ENCODE data around the gene LMLN. TPM values are rescaled to one million over a fixed set of nuclear protein-coding genes. Genes with fewer than 3 reads are reported as not detected.

LMLN gene
- total and polyA plus RNA-seq, 2 of the 8 experiments (the other 6 are each of a cell fraction or from before 2014, with no cell fraction given): 3.9 to 5.0 TPM

- Histone ChIP-seq H3K56ac (replicated peaks; ENCODE audit: insufficient read length, low read depth, low read length) (no peak overlapping the region), H2BK120ac (replicated peaks; ENCODE audit: low read depth, low read length) (no peak overlapping the region), H3K9ac (replicated peaks in 1 of 4; ENCODE audit: extremely low read depth in 1 of 4, low read depth in 3 of 4, low read length in 3 of 4) (no peak overlapping the region), H3K14ac (ENCODE audit: insufficient read length) (no peak overlapping the region), H3K9me3 (ENCODE audit: insufficient read depth in 2 of 2, low read depth in 1 of 2, low read length in 1 of 2) (no peaks in the 10 kb centered on the region), H3K36me3 (ENCODE audit: control insufficient read depth in 2 of 4, insufficient read depth in 4 of 4, low read length in 3 of 4) (no peaks in the 10 kb centered on the region), H2BK5ac (ENCODE audit: low read depth, low read length) (no peak overlapping the region), H3K18ac (ENCODE audit: extremely low read depth, low read length) (no peak overlapping the region), H4K91ac (replicated peaks; ENCODE audit: insufficient read length, low read length) (no peak overlapping the region), H3K79me1 (ENCODE audit: low read depth, low read length) (no peaks in the 10 kb centered on the region), H4K5ac (ENCODE audit: insufficient read length, low read depth, low read length) (no peak overlapping the region), H3K4me1 (replicated peaks in 1 of 4; ENCODE audit: control insufficient read depth in 3 of 4, insufficient read depth in 4 of 4, low read length in 3 of 4) (no peaks in the 10 kb centered on the region; a peak in 1 of 7 replicates), H3K23me2 (ENCODE audit: low read depth, low read length) (no peaks in the 10 kb centered on the region), H2AK5ac (ENCODE audit: low read depth, low read length) (no peak overlapping the region), H3K4me2 (ENCODE audit: insufficient read depth in 1 of 2, low read depth in 2 of 2, low read length in 2 of 2) (no peak overlapping the region), H2BK12ac (ENCODE audit: low read depth, low read length) (no peak overlapping the region), H3K4ac (replicated peaks; ENCODE audit: insufficient read length, low read depth, low read length) (no peak overlapping the region), H3K4me3 (ENCODE audit: extremely low read depth in 1 of 4, insufficient read depth in 2 of 4, low read depth in 3 of 4, low read length in 4 of 4) (no peak overlapping the region), H3K27ac (ENCODE audit: low read depth, low read length) (no peak overlapping the region), H2AFZ (ENCODE audit: low read length) (no peak overlapping the region), H3K79me2 (ENCODE audit: control insufficient read depth in 1 of 2, insufficient read depth in 2 of 2, low read length in 2 of 2) (no peaks in the 10 kb centered on the region), H3K23ac (ENCODE audit: insufficient read length) (no peak overlapping the region), H2BK20ac (ENCODE audit: low read length) (no peak overlapping the region), H3K27me3 (replicated peaks in 1 of 4; ENCODE audit: control insufficient read depth in 3 of 4, extremely low read depth in 1 of 4, insufficient read depth in 3 of 4, low read length in 3 of 4) (no peaks in the 10 kb centered on the region), H2BK15ac (ENCODE audit: low read length) (no peak overlapping the region), H4K20me1 (replicated peaks in 1 of 2; ENCODE audit: control insufficient read depth in 1 of 2, insufficient read depth in 2 of 2, low read length in 2 of 2) (no peaks in the 10 kb centered on the region), H4K8ac (ENCODE audit: extremely low read depth, insufficient read depth, low read length) (no peak overlapping the region)
- DNase-seq (ENCODE audit: low read depth in 1 of 2, low spot score in 2 of 2): no peak
- ChIA-PET POLR2A (ENCODE audit: partially characterized antibody) (no interaction called here), CTCF (ENCODE audit: partially characterized antibody) (no interaction called here)
- no peak for FAIRE-seq
- 83% methylated on average over 2 of the region's 2 CpGs; no CpG with 5 or more reads in 1 of the 2 experiments for WGBS, 2 experiments (ENCODE audit: extremely low coverage in 1 of 2, insufficient coverage in 1 of 2, insufficient read length in 1 of 2, insufficient replicate concordance in 2 of 2, low coverage in 1 of 2, low lambda C conversion rate in 2 of 2, missing lambda C conversion rate in 1 of 2)
- TF ChIP-seq TAF1 (IDR thresholded peaks at IDR 0.05; ENCODE audit: low read depth, low read length): no peak
- no peak for TF ChIP-seq GABPA (IDR thresholded peaks at IDR 0.05; ENCODE audit: borderline replicate concordance, insufficient read depth, low read length)
- TF ChIP-seq SRF (IDR thresholded peaks at IDR 0.05; ENCODE audit: low read depth, low read length): no peak
- TF ChIP-seq KDM1A (IDR thresholded peaks at IDR 0.05; ENCODE audit: borderline replicate concordance, low read length): no peak
- no peak for TF ChIP-seq BRCA1 (IDR thresholded peaks at IDR 0.05; ENCODE audit: low read depth, low read length)
- no peak for TF ChIP-seq FOSL1 (IDR thresholded peaks at IDR 0.05; ENCODE audit: insufficient read depth, low read depth, low read length)
- TF ChIP-seq POLR2A (IDR thresholded peaks at IDR 0.05; ENCODE audit: control extremely low read depth in 1 of 2, low read depth in 2 of 2, low read length in 2 of 2): no peak
- no peak for TF ChIP-seq ASH2L (IDR thresholded peaks at IDR 0.05; ENCODE audit: low read length)
- no peak for TF ChIP-seq EP300 (IDR thresholded peaks at IDR 0.05; ENCODE audit: borderline replicate concordance in 1 of 2, low read depth in 2 of 2, low read length in 2 of 2)
- no peak for TF ChIP-seq BCL11A (IDR thresholded peaks at IDR 0.05; ENCODE audit: low read depth in 2 of 2, low read length in 2 of 2)
- TF ChIP-seq KDM5A (IDR thresholded peaks at IDR 0.05; ENCODE audit: low read length): no peak
- no peak for TF ChIP-seq GTF2F1 (IDR thresholded peaks at IDR 0.05; ENCODE audit: borderline replicate concordance, low read depth, low read length)
- no peak for TF ChIP-seq EGR1 (IDR thresholded peaks at IDR 0.05; ENCODE audit: borderline replicate concordance, low read depth, low read length)
- no peak for TF ChIP-seq POU5F1 (IDR thresholded peaks at IDR 0.05; ENCODE audit: low read depth, low read length)
- TF ChIP-seq SP4 (IDR thresholded peaks at IDR 0.05; ENCODE audit: low read length): no peak
- TF ChIP-seq, protein P1, sequence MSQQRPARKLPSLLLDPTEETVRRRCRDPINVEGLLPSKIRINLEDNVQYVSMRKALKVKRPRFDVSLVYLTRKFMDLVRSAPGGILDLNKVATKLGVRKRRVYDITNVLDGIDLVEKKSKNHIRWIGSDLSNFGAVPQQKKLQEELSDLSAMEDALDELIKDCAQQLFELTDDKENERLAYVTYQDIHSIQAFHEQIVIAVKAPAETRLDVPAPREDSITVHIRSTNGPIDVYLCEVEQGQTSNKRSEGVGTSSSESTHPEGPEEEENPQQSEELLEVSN (IDR thresholded peaks at IDR 0.05): no peak
Observed at GRCh38 chr3:198019115-198019514, 59.1 kb downstream of the LMLN start.

Data from H1 (cell line).